GM23338 (cell line): ENCODE measurements around the gene COQ8B. TPM values are rescaled to one million over a fixed set of nuclear protein-coding genes. Genes with fewer than 3 reads are reported as not detected.

Experiments
- ATAC-seq: fragments of 200-7000 bp; cut with Tn5 transposase; 3 replicates; pipeline ENCODE4 v1.9.1; 2020
- DNase-seq: peaks from one replicate; pipeline ENCODE4 v3.0.0-alpha.2; 2015; ENCODE audit warnings: low spot score
- H2AFZ ChIP-seq: fragments of 200-600 bp; sonication (generic); 2 replicates; pipeline ENCODE4 v1.8.0; 2016; ENCODE audit warnings: antibody characterized with exemption, mild to moderate bottlenecking, moderate library complexity
- H3F3A ChIP-seq: fragments of 200-600 bp; sonication (generic); replicated peaks from 2 replicates; pipeline ENCODE4 v1.8.0; 2017; ENCODE audit warnings: antibody characterized with exemption, mixed run types, low read depth
- H3K27ac ChIP-seq: fragments of 200-600 bp; sonication (generic); 2 replicates; pipeline ENCODE4 v1.6.1; 2016; ENCODE audit warnings: low read depth
- H3K27me3 ChIP-seq: fragments of 200-600 bp; sonication (generic); 2 replicates; pipeline ENCODE4 v1.8.0; 2016; ENCODE audit warnings: mild to moderate bottlenecking, mixed run types, moderate library complexity; ENCODE audit not compliant: insufficient read depth
- H3K36me3 ChIP-seq: fragments of 200-600 bp; sonication (generic); 2 replicates; pipeline ENCODE4 v1.8.0; 2016; ENCODE audit warnings: mild to moderate bottlenecking; ENCODE audit not compliant: insufficient read depth
- H3K4me1 ChIP-seq: fragments of 200-600 bp; sonication (generic); 2 replicates; pipeline ENCODE4 v1.8.0; 2016; ENCODE audit warnings: mild to moderate bottlenecking, moderate library complexity; ENCODE audit not compliant: insufficient read depth
- H3K4me2 ChIP-seq: fragments of 200-600 bp; sonication (generic); 2 replicates; pipeline ENCODE4 v1.7.1; 2017; ENCODE audit warnings: mixed run types
- H3K4me3 ChIP-seq: fragments of 200-600 bp; sonication (generic); 2 replicates; pipeline ENCODE4 v1.6.1; 2016; ENCODE audit warnings: mixed run types
- H3K79me2 ChIP-seq: fragments of 200-600 bp; sonication (generic); replicated peaks from 2 replicates; pipeline ENCODE4 v1.8.0; 2017; ENCODE audit warnings: mild to moderate bottlenecking; ENCODE audit not compliant: insufficient read depth
- H3K9me2 ChIP-seq: fragments of 200-600 bp; sonication (generic); 2 replicates; pipeline ENCODE4 v1.8.0; 2017; ENCODE audit not compliant: insufficient read depth
- H4K20me1 ChIP-seq: fragments of 200-600 bp; sonication (generic); replicated peaks from 2 replicates; pipeline ENCODE4 v1.8.0; 2017; ENCODE audit warnings: mild to moderate bottlenecking; ENCODE audit not compliant: insufficient read depth
- H3K27ac Mint-ChIP-seq: 2 replicates; pipeline ENCODE4 v1.8.0; 2020; ENCODE audit warnings: inconsistent platforms, mild to moderate bottlenecking, moderate library complexity, mixed read lengths
- H3K27me3 Mint-ChIP-seq: 3 replicates; pipeline ENCODE4 v1.8.0; 2022; ENCODE audit warnings: low read depth, mild to moderate bottlenecking, moderate library complexity, mixed read lengths, inconsistent platforms; ENCODE audit not compliant: insufficient read depth, poor library complexity
- H3K36me3 Mint-ChIP-seq: 3 replicates; pipeline ENCODE4 v1.8.0; 2021; ENCODE audit warnings: low read depth, mild to moderate bottlenecking, inconsistent platforms, moderate library complexity, mixed read lengths
- H3K4me1 Mint-ChIP-seq: 3 replicates; pipeline ENCODE4 v1.8.0; 2020; ENCODE audit warnings: mild to moderate bottlenecking, inconsistent platforms, mixed read lengths
- H3K4me3 Mint-ChIP-seq: 3 replicates; pipeline ENCODE4 v1.8.0; 2021; ENCODE audit warnings: moderate library complexity, mild to moderate bottlenecking, inconsistent platforms, mixed read lengths
- H3K9me3 Mint-ChIP-seq: 3 replicates; pipeline ENCODE4 v1.8.0; 2020; ENCODE audit warnings: moderate library complexity, mild to moderate bottlenecking, inconsistent platforms, mixed read lengths
- CREB1 ChIP-seq: fragments of 250-450 bp; sonication (Bioruptor Pico); IDR thresholded peaks from 2 replicates; pipeline ENCODE4 v1.5.0; 2020; ENCODE audit warnings: low read depth, mild to moderate bottlenecking, moderate library complexity
- ETS1 ChIP-seq: IDR thresholded peaks from 2 replicates; pipeline ENCODE4 v1.6.1; 2016; ENCODE audit warnings: antibody characterized with exemption
- EZH2 ChIP-seq: fragments of 200-600 bp; sonication (generic); IDR thresholded peaks from one replicate; pipeline ENCODE4 v1.8.0; 2017; ENCODE audit warnings: antibody characterized with exemption, mild to moderate bottlenecking, low read depth; ENCODE audit not compliant: unreplicated experiment
- EZH2phosphoT487 ChIP-seq: fragments of 200-600 bp; sonication (generic); IDR thresholded peaks from one replicate; pipeline ENCODE4 v1.8.1; 2018; ENCODE audit warnings: antibody characterized with exemption; ENCODE audit not compliant: unreplicated experiment
- JUNB ChIP-seq: IDR thresholded peaks from one replicate; pipeline ENCODE4 v1.6.1; 2016; ENCODE audit warnings: antibody characterized with exemption; ENCODE audit not compliant: unreplicated experiment
- NANOG ChIP-seq: IDR thresholded peaks from 2 replicates; pipeline ENCODE4 v1.6.1; 2016; ENCODE audit warnings: antibody characterized with exemption, borderline replicate concordance
- POLR2AphosphoS5 ChIP-seq: IDR thresholded peaks from 2 replicates; pipeline ENCODE4 v1.6.1; 2016; ENCODE audit warnings: antibody characterized with exemption, low read depth
- REST ChIP-seq: IDR thresholded peaks from one replicate; pipeline ENCODE4 v1.6.1; 2018; ENCODE audit warnings: antibody characterized with exemption; ENCODE audit not compliant: unreplicated experiment
- STAT1 ChIP-seq: IDR thresholded peaks from one replicate; pipeline ENCODE4 v1.6.1; 2016; ENCODE audit warnings: antibody characterized with exemption; ENCODE audit not compliant: unreplicated experiment
- ZNF114 ChIP-seq: fragments of 250-450 bp; sonication (Bioruptor Pico); IDR thresholded peaks from 2 replicates; pipeline ENCODE4 v1.5.0; 2020; ENCODE audit warnings: mild to moderate bottlenecking, moderate library complexity
- ZNF331 ChIP-seq: fragments of 250-450 bp; sonication (Bioruptor Pico); IDR thresholded peaks from 2 replicates; pipeline ENCODE4 v1.5.0; 2020; ENCODE audit warnings: low read depth, mild to moderate bottlenecking, moderate library complexity
- ZNF462 ChIP-seq: fragments of 250-450 bp; sonication (Bioruptor Pico); IDR thresholded peaks from 2 replicates; pipeline ENCODE4 v1.5.0; 2020; ENCODE audit warnings: mild to moderate bottlenecking, moderate library complexity
- polyA plus RNA-seq: library from polyadenylated mRNA; unstranded; fragments of >200 nt; fragmentation: Nextera tagmentation; extraction: Ambion mirVana; gene quantifications from 2 replicates; pipeline ENCODE4 v1.2.1, GENCODE V29; 2016
- total RNA-seq: library from RNA; depleted of rRNA; stranded (reverse); fragments of >200 nt; shearing (Covaris generic); gene quantifications from 2 replicates; pipeline ENCODE4 v1.2.3, GENCODE V29; 2014
- TF ChIP-seq, protein P1 (sequence below), 2 experiments: fragments of 200-600 bp in 1 of 2; sonication (generic) in 1 of 2; conservative IDR thresholded peaks; 2 replicates each; pipeline versions ENCODE4 v1.5.1 to v1.6.1; 2016 to 2017; ENCODE audit warnings: antibody characterized with exemption in 2 of 2, low read depth in 2 of 2, mild to moderate bottlenecking in 2 of 2, moderate library complexity in 1 of 2

The COQ8B gene
- total and polyA plus RNA-seq, 2 experiments from 2014 or later = 13.9 to 59.6 TPM

DNA sequence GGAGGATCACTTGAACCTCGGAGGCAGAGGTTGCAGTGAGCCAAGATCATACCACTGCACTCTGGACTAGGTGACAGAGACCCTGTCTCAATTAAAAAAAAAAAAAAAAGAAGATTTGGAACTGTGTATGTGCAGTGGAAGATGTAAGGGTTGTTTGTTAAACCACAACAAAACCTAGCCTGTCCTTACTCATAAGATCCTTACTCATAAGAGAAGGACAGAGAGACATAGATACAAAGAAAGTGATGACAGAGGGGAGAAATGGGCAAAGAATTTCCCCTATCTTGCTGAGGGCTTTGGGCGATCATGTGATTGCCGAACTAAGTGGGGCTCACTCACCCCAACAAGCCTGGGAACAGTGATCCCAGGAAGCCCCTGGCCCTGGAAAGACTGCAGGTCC lies 8.2 kb upstream of the COQ8B start:
- Histone ChIP-seq H3K4me1 (no peaks in the 10 kb centered on the region), H3F3A (no peaks in the 10 kb centered on the region), H3K79me2 (peaks cover 11% of the 10 kb centered on the region), H4K20me1 (peaks cover 6% of the 10 kb centered on the region; the same call in 1 of the 2 replicates), H2AFZ (no peak overlapping the region), H3K4me3 (no peak overlapping the region), H3K27ac (no peak overlapping the region), H3K9me2 (no peaks in the 10 kb centered on the region), H3K27me3 (no peaks in the 10 kb centered on the region), H3K36me3 (0 out of 2 replicates have a peak, but pooled peaks cover 8% of the 10 kb centered on the region), H3K4me2 (no peak overlapping the region)
- Mint-ChIP-seq H3K4me3 (no peak overlapping the region), H3K4me1 (peaks cover 8% of the 10 kb centered on the region), H3K9me3 (no peaks in the 10 kb centered on the region), H3K36me3 (peaks cover 39% of the 10 kb centered on the region), H3K27ac (no peak overlapping the region), H3K27me3 (peaks cover 2% of the 10 kb centered on the region)
- ATAC-seq (no peak), DNase-seq (no peak)
- no peak for TF ChIP-seq ETS1
- no peak for TF ChIP-seq EZH2phosphoT487
- no peak for TF ChIP-seq NANOG
- TF ChIP-seq STAT1 = no peak
- TF ChIP-seq POLR2AphosphoS5 = no peak
- TF ChIP-seq, protein P1, sequence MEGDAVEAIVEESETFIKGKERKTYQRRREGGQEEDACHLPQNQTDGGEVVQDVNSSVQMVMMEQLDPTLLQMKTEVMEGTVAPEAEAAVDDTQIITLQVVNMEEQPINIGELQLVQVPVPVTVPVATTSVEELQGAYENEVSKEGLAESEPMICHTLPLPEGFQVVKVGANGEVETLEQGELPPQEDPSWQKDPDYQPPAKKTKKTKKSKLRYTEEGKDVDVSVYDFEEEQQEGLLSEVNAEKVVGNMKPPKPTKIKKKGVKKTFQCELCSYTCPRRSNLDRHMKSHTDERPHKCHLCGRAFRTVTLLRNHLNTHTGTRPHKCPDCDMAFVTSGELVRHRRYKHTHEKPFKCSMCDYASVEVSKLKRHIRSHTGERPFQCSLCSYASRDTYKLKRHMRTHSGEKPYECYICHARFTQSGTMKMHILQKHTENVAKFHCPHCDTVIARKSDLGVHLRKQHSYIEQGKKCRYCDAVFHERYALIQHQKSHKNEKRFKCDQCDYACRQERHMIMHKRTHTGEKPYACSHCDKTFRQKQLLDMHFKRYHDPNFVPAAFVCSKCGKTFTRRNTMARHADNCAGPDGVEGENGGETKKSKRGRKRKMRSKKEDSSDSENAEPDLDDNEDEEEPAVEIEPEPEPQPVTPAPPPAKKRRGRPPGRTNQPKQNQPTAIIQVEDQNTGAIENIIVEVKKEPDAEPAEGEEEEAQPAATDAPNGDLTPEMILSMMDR (conservative IDR thresholded peaks at IDR 0.05; ENCODE audit: low read depth in 2 of 2) = no peak
- TF ChIP-seq ZNF114 = no peak
- no peak for TF ChIP-seq ZNF331 (CRISPR knock-in tag)
- TF ChIP-seq EZH2 = no peak
- no peak for TF ChIP-seq CREB1 (CRISPR knock-in tag)
- no peak for TF ChIP-seq ZNF462
- TF ChIP-seq REST = no peak
- TF ChIP-seq JUNB = no peak
